ENCODE data around the gene RELCH.

The RELCH gene

DNA sequence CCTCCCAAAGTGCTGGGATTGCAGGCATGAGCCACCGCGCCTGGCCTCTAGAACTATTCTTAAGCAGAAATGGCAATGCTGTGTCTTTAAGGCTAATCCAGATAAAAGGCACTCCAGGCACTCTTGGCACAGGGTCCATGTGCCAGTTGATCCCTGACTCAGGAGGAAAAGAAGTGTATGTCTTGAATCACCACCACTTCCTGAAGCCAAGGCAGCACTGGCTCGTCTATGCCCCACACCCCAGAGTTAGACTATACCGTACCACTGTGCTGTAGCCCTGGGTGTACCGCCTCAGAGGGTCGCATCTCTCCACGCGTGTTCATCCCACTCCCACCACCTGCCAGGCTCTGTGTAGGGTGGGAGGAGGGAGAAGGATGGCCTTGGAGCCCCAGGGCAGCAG lies 147.1 kb downstream of the RELCH start:
- no peaks in the 10 kb centered on the region for H3K36me3 ChIP-seq (ENCODE audit: insufficient read depth, low read length)
- H3K9ac ChIP-seq (ENCODE audit: low read length), result no peak overlapping the region
- peaks cover 10 to 13% of the 10 kb centered on the region in 2 donors for H3K27me3 ChIP-seq (ENCODE audit: control insufficient read depth in 1 of 2, insufficient read depth in 2 of 2, low read length in 2 of 2)
- H3K27ac ChIP-seq (ENCODE audit: low read depth, low read length), result no peak overlapping the region
- H3K4me1 ChIP-seq (ENCODE audit: insufficient read depth, low read length), result no peaks in the 10 kb centered on the region
- H3K4me3 ChIP-seq (ENCODE audit: low read depth in 1 of 2, low read length in 2 of 2), result no peak overlapping the region
- no peaks in the 10 kb centered on the region for H3K9me3 ChIP-seq (ENCODE audit: low read length)

DNA sequence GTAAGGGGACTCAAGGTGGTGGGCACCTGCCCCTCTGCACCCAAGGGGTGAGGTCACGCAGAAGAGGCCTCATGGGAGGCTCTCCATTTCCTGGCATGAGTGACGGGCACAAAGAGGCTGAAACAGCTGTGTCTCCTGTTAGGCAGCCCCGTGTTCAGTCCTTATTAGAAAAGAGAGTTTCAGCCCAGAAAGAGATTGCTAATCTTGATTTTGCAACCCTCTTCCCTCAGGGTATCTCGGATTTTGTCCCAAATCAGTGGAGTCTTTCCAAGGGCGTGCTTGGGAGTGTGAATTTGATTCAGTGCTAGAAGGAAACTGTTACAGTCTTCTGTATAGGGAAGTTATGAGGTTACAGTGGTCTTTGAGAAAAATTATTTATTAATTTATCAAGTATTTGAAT lies 148.4 kb downstream of the RELCH start:
- Histone ChIP-seq H3K4me3 (ENCODE audit: low read depth in 1 of 2, low read length in 2 of 2) (no peak overlapping the region), H3K27ac (ENCODE audit: low read depth, low read length) (no peak overlapping the region), H3K9ac (ENCODE audit: low read length) (no peak overlapping the region), H3K36me3 (ENCODE audit: insufficient read depth, low read length) (no peaks in the 10 kb centered on the region), H3K27me3 (ENCODE audit: control insufficient read depth in 1 of 2, insufficient read depth in 2 of 2, low read length in 2 of 2) (peaks cover 0 to under 1% of the 10 kb centered on the region in 2 donors), H3K9me3 (ENCODE audit: low read length) (no peaks in the 10 kb centered on the region), H3K4me1 (ENCODE audit: insufficient read depth, low read length) (no peaks in the 10 kb centered on the region)

DNA sequence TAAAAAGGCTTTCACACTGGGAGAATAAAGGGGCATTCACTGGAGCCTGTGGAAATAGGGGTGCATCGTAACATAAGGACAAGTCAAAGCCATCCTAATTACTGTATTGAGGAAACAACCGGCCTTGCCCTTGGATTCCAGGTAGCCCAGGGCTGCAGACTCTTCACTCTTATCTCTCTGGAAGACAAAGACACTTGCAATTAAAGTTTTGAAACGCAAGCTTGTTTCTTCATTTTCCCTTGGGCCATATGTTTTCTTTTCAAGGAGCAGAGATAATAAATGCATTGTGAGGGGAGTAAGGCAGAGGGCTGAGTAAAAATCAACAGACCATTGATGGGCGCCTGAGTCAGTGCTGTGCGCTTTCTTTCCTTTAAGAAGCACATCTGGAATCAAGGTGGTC lies 149.6 kb downstream of the RELCH start:
- Histone ChIP-seq H3K9ac (ENCODE audit: low read length) (no peak overlapping the region), H3K27ac (ENCODE audit: low read depth, low read length) (no peak overlapping the region), H3K9me3 (ENCODE audit: low read length) (no peaks in the 10 kb centered on the region), H3K4me3 (ENCODE audit: low read depth in 1 of 2, low read length in 2 of 2) (no peak overlapping the region), H3K4me1 (ENCODE audit: insufficient read depth, low read length) (no peaks in the 10 kb centered on the region), H3K36me3 (ENCODE audit: insufficient read depth, low read length) (no peaks in the 10 kb centered on the region), H3K27me3 (ENCODE audit: control insufficient read depth in 1 of 2, insufficient read depth in 2 of 2, low read length in 2 of 2) (no peaks in the 10 kb centered on the region)

DNA sequence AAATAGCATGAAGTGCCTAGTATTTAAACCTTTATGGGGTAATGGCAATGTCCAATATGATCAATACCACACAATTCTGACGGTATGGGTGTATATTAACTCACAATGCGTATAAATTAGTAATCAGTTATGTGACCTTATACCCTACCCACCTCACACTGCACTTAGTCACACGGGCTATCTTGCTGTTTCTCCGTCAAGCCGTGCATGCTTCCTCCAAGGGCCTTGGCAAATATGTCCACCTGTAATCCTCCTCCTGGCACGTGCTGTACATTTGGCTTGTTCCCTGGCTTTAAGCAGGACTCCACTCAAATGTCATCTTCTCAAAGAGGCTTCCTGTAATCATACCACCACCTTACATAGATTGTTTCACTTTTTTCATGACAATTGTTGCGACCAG lies 150.3 kb downstream of the RELCH start:
- H3K9ac ChIP-seq (ENCODE audit: low read length), result no peak overlapping the region
- no peak overlapping the region for H3K4me3 ChIP-seq (ENCODE audit: low read depth in 1 of 2, low read length in 2 of 2)
- no peaks in the 10 kb centered on the region for H3K4me1 ChIP-seq (ENCODE audit: insufficient read depth, low read length)
- H3K27ac ChIP-seq (ENCODE audit: low read depth, low read length), result no peak overlapping the region
- H3K36me3 ChIP-seq (ENCODE audit: insufficient read depth, low read length), result no peaks in the 10 kb centered on the region
- H3K9me3 ChIP-seq (ENCODE audit: low read length), result no peaks in the 10 kb centered on the region
- H3K27me3 ChIP-seq (ENCODE audit: control insufficient read depth in 1 of 2, insufficient read depth in 2 of 2, low read length in 2 of 2), result no peaks in the 10 kb centered on the region

DNA sequence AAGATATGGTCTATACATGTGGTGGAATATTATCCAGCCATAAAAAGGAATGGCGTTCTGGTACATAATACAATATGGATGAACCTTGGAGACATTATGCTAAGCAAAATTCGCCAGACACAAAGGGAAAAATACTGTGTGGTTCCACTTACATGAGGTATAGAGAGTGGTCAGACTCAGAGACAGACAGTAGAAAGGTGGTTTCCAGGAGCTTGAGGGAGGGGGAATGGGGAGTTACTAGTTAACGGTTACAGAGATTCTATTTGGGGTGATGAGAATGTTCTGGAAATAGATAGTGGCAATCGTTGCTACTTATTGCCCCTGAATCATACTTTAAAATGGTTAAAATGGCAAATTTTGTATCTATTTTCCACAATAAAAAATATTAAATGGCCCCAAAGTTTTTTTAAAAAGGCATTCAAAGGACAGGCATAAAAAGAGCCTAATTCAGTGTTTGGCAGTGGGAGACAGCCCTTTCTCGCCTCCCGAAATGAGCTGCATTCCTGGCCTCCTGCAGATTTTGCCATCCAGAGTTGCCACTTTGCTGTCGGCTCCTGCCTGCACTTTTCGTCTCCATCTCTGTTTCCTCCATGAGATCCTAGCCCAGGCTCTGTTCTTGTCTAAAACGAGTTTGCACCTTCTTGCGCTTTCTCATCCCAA lies 151.5 kb downstream of the RELCH start:
- no peaks in the 10 kb centered on the region for H3K27me3 ChIP-seq (ENCODE audit: control insufficient read depth in 1 of 2, insufficient read depth in 2 of 2, low read length in 2 of 2)
- no peaks in the 10 kb centered on the region for H3K4me1 ChIP-seq (ENCODE audit: insufficient read depth, low read length)
- no peaks in the 10 kb centered on the region for H3K36me3 ChIP-seq (ENCODE audit: insufficient read depth, low read length)
- no peak overlapping the region for H3K4me3 ChIP-seq (ENCODE audit: low read depth in 1 of 2, low read length in 2 of 2)
- no peak overlapping the region for H3K9ac ChIP-seq (ENCODE audit: low read length)
- H3K27ac ChIP-seq (ENCODE audit: low read depth, low read length), result no peak overlapping the region
- no peaks in the 10 kb centered on the region for H3K9me3 ChIP-seq (ENCODE audit: low read length)

DNA sequence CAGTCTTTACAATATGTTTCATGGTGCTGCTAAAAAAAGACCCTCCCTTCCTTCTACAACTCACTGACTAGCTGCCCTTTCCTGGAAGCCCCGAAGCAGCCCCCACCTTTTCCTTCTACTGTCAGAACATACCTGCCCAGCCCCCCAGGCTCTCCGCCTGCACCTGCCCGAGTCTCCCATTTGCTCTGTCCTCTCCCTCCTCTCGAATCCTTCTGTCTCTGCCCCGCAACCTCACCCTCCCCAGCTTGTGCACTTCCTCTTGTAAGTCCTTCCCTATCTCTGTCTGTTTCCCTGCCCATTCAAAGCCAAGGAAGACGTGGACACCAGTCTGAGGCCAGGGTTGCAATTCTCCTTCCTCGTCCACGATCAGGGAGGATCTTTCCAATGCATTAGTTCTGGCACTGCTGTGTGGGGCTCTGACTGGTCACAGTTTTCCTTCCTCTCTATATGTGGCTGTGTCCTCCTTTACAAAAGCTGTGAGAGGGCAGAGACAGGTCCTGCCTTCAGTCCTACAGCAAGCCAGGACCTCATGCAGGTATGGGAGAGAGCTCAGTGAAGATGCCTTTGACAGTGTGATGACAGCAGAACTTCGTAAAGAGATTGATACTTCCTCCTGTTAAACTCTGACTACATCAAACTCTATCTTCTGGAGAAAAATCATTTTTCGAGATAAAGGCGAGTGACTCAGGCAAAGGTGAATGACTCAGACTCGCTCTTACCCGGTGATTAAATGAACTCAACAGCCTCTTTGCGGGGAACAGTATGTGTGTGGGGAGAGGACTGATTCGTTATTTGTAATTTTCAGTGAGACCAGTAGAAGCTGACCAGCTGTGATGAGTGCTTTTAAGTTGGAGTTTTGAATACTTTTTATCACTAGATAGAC lies 152.3 kb downstream of the RELCH start:
- H3K27me3 ChIP-seq (ENCODE audit: control insufficient read depth in 1 of 2, insufficient read depth in 2 of 2, low read length in 2 of 2), result no peaks in the 10 kb centered on the region
- H3K9ac ChIP-seq (ENCODE audit: low read length), result no peak overlapping the region
- no peaks in the 10 kb centered on the region for H3K9me3 ChIP-seq (ENCODE audit: low read length)
- no peaks in the 10 kb centered on the region for H3K36me3 ChIP-seq (ENCODE audit: insufficient read depth, low read length)
- no peak overlapping the region for H3K27ac ChIP-seq (ENCODE audit: low read depth, low read length)
- H3K4me3 ChIP-seq (ENCODE audit: low read depth in 1 of 2, low read length in 2 of 2), result no peak overlapping the region
- H3K4me1 ChIP-seq (ENCODE audit: insufficient read depth, low read length), result no peaks in the 10 kb centered on the region

DNA sequence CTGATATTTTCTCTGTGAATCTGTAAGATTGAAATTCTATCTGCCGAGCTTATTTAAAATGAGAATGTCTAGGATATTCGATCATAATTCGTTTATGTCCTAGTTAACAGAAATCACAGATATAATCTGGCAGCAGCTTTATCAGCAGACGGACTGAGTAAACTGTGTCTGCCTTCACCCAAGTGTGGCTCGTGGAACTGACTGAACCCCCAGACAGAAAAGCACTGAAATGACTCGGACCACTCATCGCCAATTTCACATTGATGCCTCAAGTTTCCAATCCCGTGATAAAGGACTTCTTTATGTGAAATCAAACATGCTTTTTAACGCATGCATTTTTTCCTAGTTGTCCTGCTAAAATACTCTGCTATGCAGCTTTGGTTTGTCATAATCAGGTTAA lies 153.9 kb downstream of the RELCH start:
- Histone ChIP-seq H3K4me1 (ENCODE audit: insufficient read depth, low read length) (no peaks in the 10 kb centered on the region), H3K27me3 (ENCODE audit: control insufficient read depth in 1 of 2, insufficient read depth in 2 of 2, low read length in 2 of 2) (no peaks in the 10 kb centered on the region), H3K4me3 (ENCODE audit: low read depth in 1 of 2, low read length in 2 of 2) (no peak overlapping the region), H3K36me3 (ENCODE audit: insufficient read depth, low read length) (no peaks in the 10 kb centered on the region), H3K9me3 (ENCODE audit: low read length) (no peaks in the 10 kb centered on the region), H3K27ac (ENCODE audit: low read depth, low read length) (no peak overlapping the region), H3K9ac (ENCODE audit: low read length) (no peak overlapping the region)

DNA sequence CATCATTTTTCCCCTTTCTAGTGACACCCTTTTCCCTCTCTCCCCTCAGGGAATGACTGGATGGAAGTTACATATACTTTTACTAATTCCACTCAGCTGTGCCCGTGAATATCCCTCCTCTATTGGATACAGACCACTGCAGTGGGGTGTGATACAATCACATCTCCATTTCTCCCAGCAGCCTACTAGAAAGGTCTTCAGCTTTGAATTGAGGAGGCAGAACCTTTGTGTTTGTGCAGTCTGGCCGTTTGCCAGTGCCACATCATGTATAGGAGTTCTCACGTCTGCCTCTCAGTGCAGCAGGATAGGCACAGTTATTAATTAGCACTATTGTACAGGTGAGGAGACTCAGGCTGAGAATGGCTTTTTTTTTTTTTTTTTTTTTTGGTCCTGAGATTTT lies 154.4 kb downstream of the RELCH start:
- no peaks in the 10 kb centered on the region for H3K4me1 ChIP-seq (ENCODE audit: insufficient read depth, low read length)
- no peak overlapping the region for H3K27ac ChIP-seq (ENCODE audit: low read depth, low read length)
- H3K4me3 ChIP-seq (ENCODE audit: low read depth in 1 of 2, low read length in 2 of 2), result no peak overlapping the region
- no peaks in the 10 kb centered on the region for H3K27me3 ChIP-seq (ENCODE audit: control insufficient read depth in 1 of 2, insufficient read depth in 2 of 2, low read length in 2 of 2)
- H3K36me3 ChIP-seq (ENCODE audit: insufficient read depth, low read length), result no peaks in the 10 kb centered on the region
- no peak overlapping the region for H3K9ac ChIP-seq (ENCODE audit: low read length)
- no peaks in the 10 kb centered on the region for H3K9me3 ChIP-seq (ENCODE audit: low read length)

DNA sequence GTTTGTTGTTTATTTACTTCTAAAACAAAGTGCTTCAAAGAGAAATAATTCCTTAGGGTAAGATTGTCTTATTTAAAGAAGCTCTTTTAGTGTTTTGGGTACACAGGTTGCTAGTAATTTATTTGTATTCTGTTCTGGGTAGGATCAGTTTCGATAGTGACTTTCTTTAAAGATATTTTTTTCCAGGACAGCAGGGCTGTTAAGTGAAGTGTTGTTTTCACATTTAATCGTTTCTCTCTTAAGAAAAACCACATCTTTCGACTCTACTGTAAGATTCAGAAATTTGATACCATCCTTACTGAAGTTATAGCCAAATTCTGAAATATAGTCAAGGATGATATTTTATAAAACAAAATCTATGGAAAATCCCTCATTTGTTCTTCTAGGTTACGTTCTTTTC lies 155.8 kb downstream of the RELCH start:
- no peaks in the 10 kb centered on the region for H3K9me3 ChIP-seq (ENCODE audit: low read length)
- no peak overlapping the region for H3K9ac ChIP-seq (ENCODE audit: low read length)
- H3K4me1 ChIP-seq (ENCODE audit: insufficient read depth, low read length), result no peaks in the 10 kb centered on the region
- H3K27me3 ChIP-seq (ENCODE audit: control insufficient read depth in 1 of 2, insufficient read depth in 2 of 2, low read length in 2 of 2), result no peaks in the 10 kb centered on the region
- no peaks in the 10 kb centered on the region for H3K36me3 ChIP-seq (ENCODE audit: insufficient read depth, low read length)
- H3K27ac ChIP-seq (ENCODE audit: low read depth, low read length), result no peak overlapping the region
- H3K4me3 ChIP-seq (ENCODE audit: low read depth in 1 of 2, low read length in 2 of 2), result no peak overlapping the region

DNA sequence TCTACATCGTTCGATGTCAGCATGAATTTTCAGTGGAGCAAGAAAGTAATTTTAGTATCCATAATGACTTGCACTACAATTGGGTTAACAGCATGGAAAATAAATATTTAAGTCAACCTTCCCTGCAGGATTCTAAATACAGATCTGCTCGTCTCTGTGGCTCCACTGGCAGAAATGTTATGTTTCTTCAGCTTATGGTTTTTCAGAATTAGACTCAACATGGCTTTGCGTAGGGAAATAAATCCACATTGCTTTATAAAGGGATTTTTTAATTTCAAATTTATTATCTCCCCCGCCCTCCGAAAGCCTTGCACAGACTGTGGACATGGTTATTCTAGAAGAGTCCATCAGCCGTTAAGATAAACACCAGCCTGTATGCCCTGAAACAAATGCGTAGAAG lies 156.3 kb downstream of the RELCH start:
- no peaks in the 10 kb centered on the region for H3K27me3 ChIP-seq (ENCODE audit: control insufficient read depth in 1 of 2, insufficient read depth in 2 of 2, low read length in 2 of 2)
- H3K27ac ChIP-seq (ENCODE audit: low read depth, low read length), result no peak overlapping the region
- no peaks in the 10 kb centered on the region for H3K4me1 ChIP-seq (ENCODE audit: insufficient read depth, low read length)
- no peaks in the 10 kb centered on the region for H3K36me3 ChIP-seq (ENCODE audit: insufficient read depth, low read length)
- H3K9me3 ChIP-seq (ENCODE audit: low read length), result no peaks in the 10 kb centered on the region
- no peak overlapping the region for H3K9ac ChIP-seq (ENCODE audit: low read length)
- H3K4me3 ChIP-seq (ENCODE audit: low read depth in 1 of 2, low read length in 2 of 2), result no peak overlapping the region

DNA sequence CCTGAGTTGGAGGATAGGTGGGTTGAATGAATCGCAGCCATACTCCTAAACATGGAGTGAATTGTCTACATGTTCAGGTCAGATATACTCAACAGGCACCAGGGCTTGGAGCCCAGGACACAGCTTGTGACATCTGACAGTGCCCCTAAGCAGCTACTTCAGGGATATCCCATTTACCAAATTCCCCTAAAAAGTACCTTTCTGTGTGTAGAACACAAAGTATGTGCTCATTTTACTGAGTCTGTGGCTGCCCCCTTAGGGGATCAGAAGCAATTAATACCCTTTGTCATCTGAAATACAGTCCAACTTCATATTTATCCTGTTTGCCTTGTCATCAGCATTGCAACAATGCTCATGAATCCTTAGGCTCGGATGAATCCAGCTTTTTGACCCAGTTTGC lies 158.9 kb downstream of the RELCH start:
- no peaks in the 10 kb centered on the region for H3K36me3 ChIP-seq (ENCODE audit: insufficient read depth, low read length)
- no peaks in the 10 kb centered on the region for H3K27me3 ChIP-seq (ENCODE audit: control insufficient read depth in 1 of 2, insufficient read depth in 2 of 2, low read length in 2 of 2)
- no peaks in the 10 kb centered on the region for H3K9me3 ChIP-seq (ENCODE audit: low read length)
- H3K4me3 ChIP-seq (ENCODE audit: low read depth in 1 of 2, low read length in 2 of 2), result no peak overlapping the region
- no peaks in the 10 kb centered on the region for H3K4me1 ChIP-seq (ENCODE audit: insufficient read depth, low read length)
- no peak overlapping the region for H3K9ac ChIP-seq (ENCODE audit: low read length)
- no peak overlapping the region for H3K27ac ChIP-seq (ENCODE audit: low read depth, low read length)
